Brain microvascular endothelial cell (primary cell): ENCODE results near the gene EYS.

Experiments used
- DNase-seq: peaks from one replicate; pipeline ENCODE4 v3.0.0-alpha.2; 2020
- H3K27ac ChIP-seq: fragments of 250-450 bp; sonication (Bioruptor Pico); 2 replicates; pipeline ENCODE4 v1.5.1; 2020; ENCODE audit warnings: mild to moderate bottlenecking, moderate library complexity
- H3K27me3 ChIP-seq: fragments of 250-450 bp; sonication (Bioruptor Pico); replicated peaks from 2 replicates; pipeline ENCODE4 v1.5.1; 2020; ENCODE audit warnings: mild to moderate bottlenecking
- H3K36me3 ChIP-seq: fragments of 250-450 bp; sonication (Bioruptor Pico); replicated peaks from 2 replicates; pipeline ENCODE4 v1.5.1; 2020; ENCODE audit warnings: mild to moderate bottlenecking
- H3K4me3 ChIP-seq: 2 replicates; pipeline ENCODE4 v1.5.1; 2011; ENCODE audit warnings: low read depth, mild to moderate bottlenecking, control low read depth, low read length, moderate library complexity
- in situ Hi-C: cut with HindIII; loops from 2 replicates; pipeline ENCODE4 v1.10.0; 2017; ENCODE audit warnings: low sequenced_read_pairs, low pct_ligation_motif_present
- TF ChIP-seq, protein P1 (sequence below): IDR thresholded peaks from 2 replicates; pipeline ENCODE4 v1.5.1; 2011; ENCODE audit warnings: low read depth, mild to moderate bottlenecking, moderate library complexity, low read length, control low read depth, inconsistent platforms; ENCODE audit errors: missing control alignments

Gene EYS

DNA sequence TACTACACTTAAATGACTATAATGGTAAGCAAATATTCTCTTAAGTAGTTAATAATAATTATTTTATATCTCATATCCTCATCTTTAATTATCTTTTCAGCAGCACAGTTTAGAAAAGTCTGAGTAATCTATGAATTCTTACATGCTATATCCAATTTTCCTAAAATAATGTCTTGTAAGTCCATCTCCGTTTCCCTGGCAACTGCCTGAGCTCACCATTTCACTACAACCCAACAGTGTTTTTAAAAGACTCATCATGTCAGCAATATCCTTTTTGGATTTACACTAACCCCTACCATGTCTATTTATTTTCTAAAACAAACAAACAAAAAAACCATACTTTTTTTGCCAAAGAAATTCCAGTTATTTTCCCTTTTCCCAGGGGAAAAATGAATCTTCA, 859.6 kb downstream of the EYS start:
- H3K4me3 ChIP-seq: no peak overlapping the region
- H3K27me3 ChIP-seq: no peaks in the 10 kb centered on the region
- H3K27ac ChIP-seq: no peak overlapping the region
- TF ChIP-seq, protein P1, sequence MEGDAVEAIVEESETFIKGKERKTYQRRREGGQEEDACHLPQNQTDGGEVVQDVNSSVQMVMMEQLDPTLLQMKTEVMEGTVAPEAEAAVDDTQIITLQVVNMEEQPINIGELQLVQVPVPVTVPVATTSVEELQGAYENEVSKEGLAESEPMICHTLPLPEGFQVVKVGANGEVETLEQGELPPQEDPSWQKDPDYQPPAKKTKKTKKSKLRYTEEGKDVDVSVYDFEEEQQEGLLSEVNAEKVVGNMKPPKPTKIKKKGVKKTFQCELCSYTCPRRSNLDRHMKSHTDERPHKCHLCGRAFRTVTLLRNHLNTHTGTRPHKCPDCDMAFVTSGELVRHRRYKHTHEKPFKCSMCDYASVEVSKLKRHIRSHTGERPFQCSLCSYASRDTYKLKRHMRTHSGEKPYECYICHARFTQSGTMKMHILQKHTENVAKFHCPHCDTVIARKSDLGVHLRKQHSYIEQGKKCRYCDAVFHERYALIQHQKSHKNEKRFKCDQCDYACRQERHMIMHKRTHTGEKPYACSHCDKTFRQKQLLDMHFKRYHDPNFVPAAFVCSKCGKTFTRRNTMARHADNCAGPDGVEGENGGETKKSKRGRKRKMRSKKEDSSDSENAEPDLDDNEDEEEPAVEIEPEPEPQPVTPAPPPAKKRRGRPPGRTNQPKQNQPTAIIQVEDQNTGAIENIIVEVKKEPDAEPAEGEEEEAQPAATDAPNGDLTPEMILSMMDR: no peak
- no peaks in the 10 kb centered on the region for H3K36me3 ChIP-seq
- no peak for DNase-seq
- in situ Hi-C loops: no loop called here

DNA sequence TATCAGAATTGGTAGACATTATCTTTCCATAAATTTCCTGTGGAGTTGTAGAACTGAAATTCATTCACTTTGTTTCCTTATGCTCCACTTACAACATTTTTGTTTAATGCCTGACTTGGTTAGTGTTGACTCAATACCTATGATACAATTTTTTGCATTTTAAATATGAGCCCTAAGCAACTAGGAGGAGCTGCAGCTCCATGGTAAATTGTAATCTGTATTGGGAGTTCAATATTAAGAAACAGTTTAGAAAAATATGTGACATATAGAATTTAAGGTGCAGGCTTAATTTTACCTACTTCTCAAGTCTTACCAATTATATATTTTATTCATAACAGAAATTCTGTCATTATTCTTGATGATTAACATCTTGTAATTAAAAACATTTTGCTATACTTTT, 868.3 kb downstream of the EYS start:
- Histone ChIP-seq H3K36me3 (no peaks in the 10 kb centered on the region), H3K27me3 (no peaks in the 10 kb centered on the region), H3K27ac (no peak overlapping the region), H3K4me3 (no peak overlapping the region)
- TF ChIP-seq, protein P1: peak; percentile 28
- no peak for DNase-seq
- in situ Hi-C loops: no loop called here

DNA sequence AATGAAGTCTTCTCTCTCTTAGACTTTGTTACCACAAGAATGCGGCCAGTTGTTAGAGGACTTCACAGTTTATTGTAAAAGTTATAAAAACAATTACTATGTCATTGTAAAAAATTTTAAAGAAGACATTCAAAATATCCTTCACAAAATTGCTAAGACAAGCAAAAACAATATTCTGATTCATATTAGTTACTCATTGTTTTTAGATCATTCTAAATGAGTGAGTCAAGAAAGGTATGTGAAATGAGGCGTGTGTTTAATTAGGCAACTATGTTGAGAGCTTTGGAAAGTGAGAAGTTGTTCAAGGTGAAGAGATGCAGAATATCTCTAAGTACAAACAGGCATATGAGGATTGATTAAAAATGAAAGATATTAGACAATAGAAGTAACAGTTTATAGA, 875.3 kb downstream of the EYS start:
- Histone ChIP-seq H3K27me3 (no peaks in the 10 kb centered on the region), H3K27ac (no peak overlapping the region), H3K36me3 (no peaks in the 10 kb centered on the region), H3K4me3 (no peak overlapping the region)
- in situ Hi-C loops: no loop called here
- TF ChIP-seq, protein P1: no peak
- no peak for DNase-seq

DNA sequence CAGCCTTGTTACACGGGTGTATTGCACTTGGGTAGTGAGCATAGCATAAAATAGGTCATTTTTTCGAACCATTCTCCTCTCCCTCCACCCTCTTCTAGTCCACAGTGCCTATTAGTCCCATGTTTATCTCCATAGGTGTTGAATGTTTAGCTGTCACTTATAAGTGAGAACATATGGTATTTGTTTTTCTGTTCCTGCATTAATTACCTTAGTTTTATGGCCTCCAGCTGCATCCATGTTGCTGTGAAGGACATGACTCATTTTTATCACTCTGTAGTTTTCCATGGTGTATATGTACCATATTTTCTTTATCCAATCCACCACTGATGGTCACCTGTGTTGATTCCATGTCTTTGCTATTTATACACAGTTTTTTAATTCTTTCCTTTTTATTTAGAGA, 889.5 kb downstream of the EYS start:
- TF ChIP-seq, protein P1: no peak

DNA sequence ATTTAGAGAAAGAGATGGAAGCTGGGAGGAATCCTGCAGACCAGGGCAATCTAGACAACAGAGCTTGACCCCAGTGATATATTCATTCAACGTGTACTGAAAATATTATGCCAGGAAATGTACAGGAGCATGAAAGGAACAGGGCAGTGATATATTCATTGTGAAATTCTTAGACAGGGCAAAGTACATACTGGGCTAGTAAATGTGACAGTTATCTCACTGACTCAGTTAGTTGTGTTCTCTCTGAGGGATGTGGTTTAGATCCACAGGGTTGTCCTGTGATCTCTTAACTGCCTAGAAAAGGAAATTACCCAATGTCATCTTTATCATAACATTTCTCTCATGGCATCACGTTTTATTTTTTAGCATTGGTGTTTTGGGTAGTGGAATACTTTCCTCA, 891.3 kb downstream of the EYS start:
- no peaks in the 10 kb centered on the region for H3K27me3 ChIP-seq
- H3K36me3 ChIP-seq: no peaks in the 10 kb centered on the region
- in situ Hi-C loops: no loop called here
- no peak overlapping the region for H3K27ac ChIP-seq
- TF ChIP-seq, protein P1: no peak
- H3K4me3 ChIP-seq: no peak overlapping the region
- DNase-seq: no peak

More for the DNA sequence above, 889.5 kb downstream of the EYS start:
- H3K27me3 ChIP-seq: no peaks in the 10 kb centered on the region
- no peak overlapping the region for H3K27ac ChIP-seq
- in situ Hi-C loops: no loop called here
- no peaks in the 10 kb centered on the region for H3K36me3 ChIP-seq
- no peak overlapping the region for H3K4me3 ChIP-seq
- no peak for DNase-seq

DNA sequence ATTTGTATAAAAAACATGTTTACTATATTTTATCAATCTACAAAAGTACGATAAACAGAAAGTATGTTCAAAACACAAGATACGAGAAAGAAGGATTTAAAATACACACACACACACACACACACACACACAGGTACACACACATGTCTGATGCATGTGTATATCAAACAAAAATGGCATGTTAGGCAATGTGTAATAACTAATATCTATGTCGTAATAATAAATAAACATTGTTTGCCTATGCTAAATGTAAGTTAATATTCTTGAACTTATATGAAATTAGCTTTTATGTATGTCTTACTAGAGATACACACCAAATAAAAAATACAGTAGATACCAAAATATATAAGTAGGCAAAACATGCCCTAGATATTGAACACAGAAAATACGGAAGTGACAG, 894.9 kb downstream of the EYS start:
- H3K4me3 ChIP-seq: no peak overlapping the region
- no peak for DNase-seq
- no peaks in the 10 kb centered on the region for H3K36me3 ChIP-seq
- no peaks in the 10 kb centered on the region for H3K27me3 ChIP-seq
- in situ Hi-C loops: no loop called here
- H3K27ac ChIP-seq: no peak overlapping the region
- TF ChIP-seq, protein P1: no peak
